Measurements from ENCODE around the gene FAM135A. TPM values are rescaled to one million over a fixed set of nuclear protein-coding genes. Genes with fewer than 3 reads are reported as not detected.

Gene FAM135A
- total and polyA plus RNA-seq, 9 of the 15 experiments (the other 6 are each of a cell fraction or from before 2014, with no cell fraction given) = 7.4 to 32.9 (median 19.2) TPM

- TF ChIP-seq CAMTA2 (CRISPR knock-in tag; conservative IDR thresholded peaks at IDR 0.05) (no peak), DIDO1 (tag; IDR thresholded peaks at IDR 0.05; ENCODE audit: low read depth) (no peak), BRF1 (IDR thresholded peaks at IDR 0.05; ENCODE audit: borderline replicate concordance, extremely low read depth, insufficient read length) (no peak), ZFP91 (CRISPR knock-in tag; IDR thresholded peaks at IDR 0.05) (no peak), ARID1B (IDR thresholded peaks at IDR 0.05) (peak; percentile 83), HNRNPL (IDR thresholded peaks at IDR 0.05; ENCODE audit: low read depth, low read length) (no peak), GTF2E2 (tag; IDR thresholded peaks at IDR 0.05) (peak; percentile 78; the same call in 1 of the 2 replicates), RBM17 (IDR thresholded peaks at IDR 0.05; ENCODE audit: borderline replicate concordance, low read depth, low read length) (no peak), ZNF41 (CRISPR knock-in tag; conservative IDR thresholded peaks at IDR 0.05) (0 out of 2 replicates have a peak, but pooled peaks have one; percentile 30), ELF4 (CRISPR knock-in tag; IDR thresholded peaks at IDR 0.05) (peak; percentile 79; the same call in 1 of the 2 replicates), OTX1 (CRISPR knock-in tag; IDR thresholded peaks at IDR 0.05) (0 out of 2 replicates have a peak, but pooled peaks have one; percentile 9), BACH1 (tag; IDR thresholded peaks at IDR 0.05) (peak; percentile 85), ZBTB49 (CRISPR knock-in tag; IDR thresholded peaks at IDR 0.05; ENCODE audit: borderline replicate concordance) (no peak), BHLHE40 (IDR thresholded peaks at IDR 0.05; ENCODE audit: low read length) (peak; percentile 71)
- TF ChIP-seq, protein P1, sequence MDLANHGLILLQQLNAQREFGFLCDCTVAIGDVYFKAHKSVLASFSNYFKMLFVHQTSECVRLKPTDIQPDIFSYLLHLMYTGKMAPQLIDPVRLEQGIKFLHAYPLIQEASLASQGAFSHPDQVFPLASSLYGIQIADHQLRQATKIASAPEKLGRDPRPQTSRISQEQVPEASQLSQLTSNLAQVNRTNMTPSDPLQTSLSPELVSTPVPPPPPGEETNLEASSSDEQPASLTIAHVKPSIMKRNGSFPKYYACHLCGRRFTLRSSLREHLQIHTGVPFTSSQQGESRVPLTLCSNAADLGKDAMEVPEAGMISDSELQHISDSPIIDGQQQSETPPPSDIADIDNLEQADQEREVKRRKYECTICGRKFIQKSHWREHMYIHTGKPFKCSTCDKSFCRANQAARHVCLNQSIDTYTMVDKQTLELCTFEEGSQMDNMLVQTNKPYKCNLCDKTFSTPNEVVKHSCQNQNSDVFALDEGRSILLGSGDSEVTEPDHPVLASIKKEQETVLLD (IDR thresholded peaks at IDR 0.05) = no peak
- TF ChIP-seq, protein P2, sequence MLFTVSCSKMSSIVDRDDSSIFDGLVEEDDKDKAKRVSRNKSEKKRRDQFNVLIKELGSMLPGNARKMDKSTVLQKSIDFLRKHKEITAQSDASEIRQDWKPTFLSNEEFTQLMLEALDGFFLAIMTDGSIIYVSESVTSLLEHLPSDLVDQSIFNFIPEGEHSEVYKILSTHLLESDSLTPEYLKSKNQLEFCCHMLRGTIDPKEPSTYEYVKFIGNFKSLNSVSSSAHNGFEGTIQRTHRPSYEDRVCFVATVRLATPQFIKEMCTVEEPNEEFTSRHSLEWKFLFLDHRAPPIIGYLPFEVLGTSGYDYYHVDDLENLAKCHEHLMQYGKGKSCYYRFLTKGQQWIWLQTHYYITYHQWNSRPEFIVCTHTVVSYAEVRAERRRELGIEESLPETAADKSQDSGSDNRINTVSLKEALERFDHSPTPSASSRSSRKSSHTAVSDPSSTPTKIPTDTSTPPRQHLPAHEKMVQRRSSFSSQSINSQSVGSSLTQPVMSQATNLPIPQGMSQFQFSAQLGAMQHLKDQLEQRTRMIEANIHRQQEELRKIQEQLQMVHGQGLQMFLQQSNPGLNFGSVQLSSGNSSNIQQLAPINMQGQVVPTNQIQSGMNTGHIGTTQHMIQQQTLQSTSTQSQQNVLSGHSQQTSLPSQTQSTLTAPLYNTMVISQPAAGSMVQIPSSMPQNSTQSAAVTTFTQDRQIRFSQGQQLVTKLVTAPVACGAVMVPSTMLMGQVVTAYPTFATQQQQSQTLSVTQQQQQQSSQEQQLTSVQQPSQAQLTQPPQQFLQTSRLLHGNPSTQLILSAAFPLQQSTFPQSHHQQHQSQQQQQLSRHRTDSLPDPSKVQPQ (CRISPR knock-in tag; IDR thresholded peaks at IDR 0.05; ENCODE audit: borderline replicate concordance) = no peak
- TF ChIP-seq, protein P3, sequence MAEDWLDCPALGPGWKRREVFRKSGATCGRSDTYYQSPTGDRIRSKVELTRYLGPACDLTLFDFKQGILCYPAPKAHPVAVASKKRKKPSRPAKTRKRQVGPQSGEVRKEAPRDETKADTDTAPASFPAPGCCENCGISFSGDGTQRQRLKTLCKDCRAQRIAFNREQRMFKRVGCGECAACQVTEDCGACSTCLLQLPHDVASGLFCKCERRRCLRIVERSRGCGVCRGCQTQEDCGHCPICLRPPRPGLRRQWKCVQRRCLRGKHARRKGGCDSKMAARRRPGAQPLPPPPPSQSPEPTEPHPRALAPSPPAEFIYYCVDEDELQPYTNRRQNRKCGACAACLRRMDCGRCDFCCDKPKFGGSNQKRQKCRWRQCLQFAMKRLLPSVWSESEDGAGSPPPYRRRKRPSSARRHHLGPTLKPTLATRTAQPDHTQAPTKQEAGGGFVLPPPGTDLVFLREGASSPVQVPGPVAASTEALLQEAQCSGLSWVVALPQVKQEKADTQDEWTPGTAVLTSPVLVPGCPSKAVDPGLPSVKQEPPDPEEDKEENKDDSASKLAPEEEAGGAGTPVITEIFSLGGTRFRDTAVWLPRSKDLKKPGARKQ (CRISPR knock-in tag; IDR thresholded peaks at IDR 0.05) = no peak
Observed at GRCh38 chr6:70394518-70395300, 18.6 kb upstream of the FAM135A start (continued).
